HG02981 (cell line): ENCODE results near the gene TRIM47.

ENCODE experiments used
- ATAC-seq: cut with Tn5 transposase; IDR thresholded peaks from one replicate; pipeline ENCODE4 v1.9.1; 2021; ENCODE audit warnings: mild to moderate bottlenecking, moderate library complexity; ENCODE audit not compliant: unreplicated experiment

The TRIM47 gene

GRCh38 chr17:75848523-75849278 lies 29.7 kb downstream of the TRIM47 start:
- ATAC-seq = no peak

DNA sequence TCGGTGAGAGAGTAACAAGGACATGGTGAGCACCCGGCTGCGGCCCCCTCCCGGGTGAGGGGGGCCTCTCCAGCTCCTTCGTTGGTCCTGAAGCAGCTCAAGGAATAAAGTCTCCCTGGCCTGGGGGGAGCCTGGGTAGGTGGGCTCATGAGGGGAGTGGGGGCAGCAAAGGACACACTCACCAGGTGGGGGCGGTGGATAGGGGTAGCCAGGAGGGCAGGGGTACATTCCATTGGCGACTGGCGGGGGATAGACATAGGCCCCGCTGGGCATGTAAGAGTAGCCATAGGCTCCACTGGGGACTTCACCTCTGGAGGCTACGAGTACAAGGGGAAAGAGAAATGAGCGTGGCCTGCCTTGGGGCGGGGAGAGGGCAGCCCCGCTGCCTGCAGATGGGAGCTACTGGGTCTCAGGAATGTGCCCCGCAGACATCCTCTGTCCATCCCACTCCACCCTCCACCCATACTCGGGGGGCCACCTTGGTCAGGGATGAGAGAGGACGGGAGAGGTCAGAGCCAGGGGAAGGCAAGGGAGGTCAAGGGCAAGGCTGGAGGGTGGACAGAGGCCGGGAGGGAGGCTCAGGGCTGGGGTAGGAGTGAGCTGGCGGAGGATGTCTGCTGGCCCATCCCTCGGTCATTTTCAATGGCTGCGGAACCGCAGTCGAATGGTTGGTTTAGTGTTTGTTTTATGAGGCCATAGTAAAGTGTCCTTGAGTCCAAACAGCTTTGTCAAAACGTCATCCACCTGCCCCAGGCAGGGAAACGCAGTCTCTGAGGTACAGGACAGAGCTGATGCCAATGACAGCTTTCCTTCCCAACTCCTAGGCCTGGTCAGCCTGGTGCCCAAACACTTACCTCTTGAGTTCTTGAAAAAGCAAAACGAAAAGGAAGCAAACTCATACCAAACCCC lies 30.5 kb downstream of the TRIM47 start:
- no peak for ATAC-seq

GRCh38 chr17:75846692-75847613 lies 31.4 kb downstream of the TRIM47 start:
- no peak for ATAC-seq

GRCh38 chr17:75845933-75846691 lies 32.3 kb downstream of the TRIM47 start:
- no peak for ATAC-seq

DNA sequence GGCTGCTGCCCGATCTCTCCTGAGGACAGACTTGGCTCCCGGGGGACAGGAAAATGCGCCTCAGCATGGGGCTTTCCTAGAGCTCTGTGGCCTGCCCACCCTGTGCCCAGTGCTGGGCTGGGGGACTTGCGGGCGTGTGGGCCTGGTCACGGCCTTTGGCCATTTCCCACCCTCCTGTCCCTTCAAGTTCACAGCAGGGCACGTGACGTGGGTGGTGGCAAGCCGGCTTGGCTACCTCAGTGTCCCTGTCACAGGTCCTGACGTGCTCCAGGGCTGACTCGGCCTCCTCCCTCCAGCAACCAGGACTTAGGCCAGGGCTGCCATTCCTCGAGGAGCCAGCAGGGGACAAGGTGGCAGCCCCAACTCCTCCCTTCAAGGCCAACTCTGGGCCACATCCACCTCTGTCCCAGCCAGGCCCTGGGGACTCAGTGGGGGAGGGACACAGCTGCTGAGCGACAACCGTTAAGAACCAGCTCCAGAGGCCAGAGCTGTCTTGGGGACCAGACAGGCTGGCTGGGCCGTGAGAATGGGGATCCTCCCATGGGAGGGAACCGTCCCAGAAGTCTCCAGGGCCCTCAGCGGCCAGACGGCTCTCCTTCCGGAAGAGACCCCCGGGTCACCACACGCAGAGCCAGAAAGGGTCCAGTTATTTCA lies 33.2 kb downstream of the TRIM47 start:
- peak; percentile 82 for ATAC-seq

DNA sequence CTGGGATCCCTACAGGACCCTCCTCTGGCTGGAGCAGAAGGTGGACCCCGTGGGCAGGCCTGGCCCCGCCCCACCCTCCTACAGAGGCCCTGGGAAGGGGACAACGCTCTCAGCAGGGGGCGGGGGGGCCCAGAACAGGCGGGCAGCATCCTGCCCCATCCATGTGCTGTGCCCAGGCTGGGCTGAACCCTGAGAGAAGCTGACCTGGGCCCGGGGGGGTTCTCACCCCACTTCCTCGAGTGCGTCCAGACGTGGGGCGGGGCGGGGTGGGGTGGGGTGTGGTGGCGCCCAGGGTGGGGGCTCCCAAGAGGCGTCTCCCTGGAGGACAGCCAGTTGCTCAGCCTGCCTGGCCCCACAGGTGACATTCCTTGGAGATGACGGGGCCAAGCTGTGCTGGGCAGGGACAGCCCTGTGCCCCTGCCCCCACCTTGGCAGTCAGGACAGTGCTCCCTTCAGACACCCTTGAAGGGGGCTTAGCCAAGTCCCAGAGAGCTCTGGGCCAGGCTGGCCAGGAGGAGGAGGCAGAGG lies 33.8 kb downstream of the TRIM47 start:
- peak; percentile 7 for ATAC-seq

GRCh38 chr17:75843577-75844529 lies 34.5 kb downstream of the TRIM47 start, which contains the start of gene UNC13D:
Gene UNC13D, minus strand, starts transcription at chr17:75844404. Its CDS starts 67 bp downstream, at chr17:75844337.
- peak; percentile 20 for ATAC-seq

DNA sequence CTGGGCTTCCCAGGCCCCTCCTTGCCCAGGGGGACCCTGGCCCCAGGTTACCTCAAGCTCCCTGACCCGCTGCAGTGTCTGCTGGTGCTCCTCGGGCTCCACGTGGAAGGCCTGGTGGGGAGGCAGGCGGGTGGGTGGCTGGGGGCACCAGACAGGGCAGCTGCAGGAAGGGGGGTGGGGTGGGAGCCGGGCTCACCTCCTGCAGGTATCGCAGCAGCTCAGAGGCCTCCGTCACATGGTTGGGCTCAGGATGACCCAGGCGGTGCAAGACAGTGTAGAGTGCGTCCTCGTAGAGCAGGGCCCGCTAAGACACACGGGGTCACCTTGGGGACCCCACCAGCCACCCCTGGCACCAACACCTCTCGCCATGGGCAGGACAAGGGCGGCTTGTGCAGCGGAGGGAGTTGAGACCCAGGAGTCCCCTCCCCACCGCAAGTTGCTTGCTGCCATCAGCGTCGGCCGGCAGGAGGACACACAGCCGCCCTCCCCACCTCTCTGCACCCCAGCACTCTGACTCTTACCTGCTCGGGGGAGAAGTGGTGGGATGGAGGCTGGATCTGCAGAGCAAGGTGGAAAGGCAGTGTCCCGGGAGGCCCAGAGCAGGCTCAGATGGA lies 35.3 kb downstream of the TRIM47 start:
- ATAC-seq = no peak

- no peak for ATAC-seq
Observed at GRCh38 chr17:75842411-75842810, 36.0 kb downstream of the TRIM47 start.

GRCh38 chr17:75840799-75841164 lies 37.6 kb downstream of the TRIM47 start:
- ATAC-seq = no peak

- ATAC-seq = no peak
Observed at GRCh38 chr17:75839942-75840798, 38.2 kb downstream of the TRIM47 start.

DNA sequence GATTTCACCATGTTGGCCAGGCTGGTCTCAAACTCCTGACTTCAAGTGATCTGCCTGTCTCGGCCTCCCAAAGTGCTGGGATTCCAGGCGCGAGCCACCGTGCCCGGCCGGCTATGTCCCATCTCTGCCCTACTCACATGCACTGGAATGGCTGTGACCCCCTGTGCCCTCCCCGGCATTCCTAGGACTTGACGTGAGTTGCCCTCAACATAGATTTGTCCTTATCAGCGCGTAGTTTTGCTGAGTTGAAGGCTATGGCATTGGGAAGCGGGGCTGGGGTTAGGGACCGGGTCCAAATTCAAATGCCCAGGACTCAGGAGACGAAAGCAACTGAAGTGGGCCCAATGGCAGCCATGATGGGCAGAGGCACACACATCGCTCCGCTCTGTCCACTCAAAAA lies 40.0 kb downstream of the TRIM47 start:
- no peak for ATAC-seq

- no peak for ATAC-seq
Observed at GRCh38 chr17:75837899-75838298, 40.5 kb downstream of the TRIM47 start.

DNA sequence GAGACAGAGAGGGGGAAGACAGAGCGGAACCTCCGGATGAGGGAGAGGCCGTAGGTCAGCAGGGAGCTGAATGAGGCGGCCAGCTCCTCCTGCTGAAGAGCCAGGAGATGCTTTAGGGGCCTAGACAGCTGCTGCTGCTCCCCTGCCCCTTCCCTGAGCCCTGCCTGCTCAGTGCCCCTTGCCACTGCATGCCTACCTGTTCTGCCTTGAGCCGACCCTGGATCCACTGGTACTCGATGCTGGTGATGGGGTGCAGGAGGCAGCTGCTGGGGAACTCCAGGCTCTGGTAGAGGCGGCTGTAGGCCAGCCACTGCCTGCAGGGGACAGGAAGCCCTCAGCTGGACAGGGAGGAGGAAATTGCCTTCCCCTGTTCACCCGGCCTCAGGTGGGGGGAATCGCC lies 41.8 kb downstream of the TRIM47 start:
- no peak for ATAC-seq

- no peak for ATAC-seq
Observed at GRCh38 chr17:75835654-75835987, 42.8 kb downstream of the TRIM47 start.

GRCh38 chr17:75834928-75835653 lies 43.3 kb downstream of the TRIM47 start:
- ATAC-seq = no peak
